ENCODE measurements around the gene EFCAB8. TPM values are rescaled to one million over a fixed set of nuclear protein-coding genes. Genes with fewer than 3 reads are reported as not detected.

The EFCAB8 gene
- total RNA-seq, 1 experiment from 2014 or later, result 0.09 TPM

DNA sequence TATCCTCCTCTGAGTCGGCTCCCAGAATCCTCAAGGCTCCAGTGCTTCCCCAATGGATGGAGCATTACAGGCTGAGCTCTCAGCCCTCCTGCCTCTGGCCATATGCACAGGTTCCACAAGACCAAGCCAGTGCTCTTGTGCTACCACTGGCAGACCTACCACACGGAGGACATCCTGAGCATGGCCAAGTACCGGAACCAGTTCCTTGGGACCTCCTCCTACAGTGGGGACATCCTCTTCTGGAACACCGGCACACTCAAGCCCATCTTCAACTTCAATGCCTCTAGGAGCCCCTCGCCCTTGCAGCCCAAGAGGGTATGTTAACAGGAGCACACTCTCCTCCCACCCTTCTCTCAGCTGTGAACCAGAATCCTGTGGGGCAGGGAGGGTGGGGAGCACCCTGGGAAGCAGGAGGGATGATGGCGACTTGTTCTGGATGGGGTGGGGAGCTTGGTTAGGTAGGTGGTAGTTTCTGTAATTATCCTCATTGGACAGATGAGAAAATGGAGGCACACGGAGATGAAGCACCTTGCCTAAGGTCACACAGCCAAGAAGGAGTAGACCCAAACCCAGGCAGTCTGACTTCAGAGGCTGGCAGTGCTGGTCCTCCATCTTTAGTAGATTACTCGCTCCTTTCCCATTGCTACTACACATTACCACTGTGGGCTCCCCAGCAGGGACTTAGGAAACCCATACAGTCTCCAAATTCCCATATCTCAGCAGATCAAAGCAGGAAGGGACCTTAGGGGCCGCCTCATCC, 58.6 kb downstream of the EFCAB8 start:
- Histone ChIP-seq H3K23me2 (ENCODE audit: insufficient read length, low read depth, low read length, poor library complexity, severe bottlenecking) (no peaks in the 10 kb centered on the region), H2BK120ac (ENCODE audit: low read depth, low read length, poor library complexity, severe bottlenecking) (no peak overlapping the region), H3K79me1 (ENCODE audit: insufficient read depth, low read depth, low read length, poor library complexity, severe bottlenecking) (no peaks in the 10 kb centered on the region), H3K14ac (ENCODE audit: insufficient read depth, low read length) (no peak overlapping the region), H3K27me3 (ENCODE audit: insufficient read depth, low read length) (no peaks in the 10 kb centered on the region), H3K9me3 (ENCODE audit: control insufficient read depth, low read depth, low read length) (no peaks in the 10 kb centered on the region), H4K91ac (ENCODE audit: insufficient read length, low read depth, low read length) (no peak overlapping the region), H3K9ac (ENCODE audit: extremely low read depth, insufficient read length, low read length) (no peak overlapping the region), H2AFZ (ENCODE audit: low read length) (no peak overlapping the region), H3K27ac (ENCODE audit: insufficient read length, low read depth, low read length) (no peak overlapping the region), H4K20me1 (ENCODE audit: control insufficient read depth, insufficient read depth, insufficient read length) (no peaks in the 10 kb centered on the region), H3K4me1 (ENCODE audit: insufficient read depth, low read length) (no peaks in the 10 kb centered on the region), H3K4me2 (ENCODE audit: insufficient read depth, insufficient read length, low read length) (no peak overlapping the region), H2BK20ac (ENCODE audit: low read depth, low read length, poor library complexity, severe bottlenecking) (no peak overlapping the region), H2BK5ac (ENCODE audit: insufficient read length, low read length) (no peak overlapping the region), H4K8ac (replicated peaks; ENCODE audit: insufficient read length, low read depth, low read length) (no peak overlapping the region), H3K56ac (ENCODE audit: insufficient read length, low read depth, low read length) (no peak overlapping the region), H3K4ac (ENCODE audit: low read depth, low read length) (no peak overlapping the region), H4K5ac (ENCODE audit: insufficient read length, low read depth, low read length) (no peak overlapping the region), H2AK5ac (ENCODE audit: insufficient read length, low read length) (no peak overlapping the region), H2BK15ac (ENCODE audit: low read depth, low read length) (no peak overlapping the region), H3K23ac (ENCODE audit: insufficient read length, low read depth, low read length) (no peak overlapping the region), H2BK12ac (ENCODE audit: insufficient read length, low read depth, low read length) (no peak overlapping the region), H3K18ac (ENCODE audit: insufficient read length, low read depth, low read length) (no peak overlapping the region), H3T11ph (ENCODE audit: low read length) (no peak overlapping the region), H3K79me2 (ENCODE audit: insufficient read depth, low read length) (no peaks in the 10 kb centered on the region)
- TF ChIP-seq, protein P1, sequence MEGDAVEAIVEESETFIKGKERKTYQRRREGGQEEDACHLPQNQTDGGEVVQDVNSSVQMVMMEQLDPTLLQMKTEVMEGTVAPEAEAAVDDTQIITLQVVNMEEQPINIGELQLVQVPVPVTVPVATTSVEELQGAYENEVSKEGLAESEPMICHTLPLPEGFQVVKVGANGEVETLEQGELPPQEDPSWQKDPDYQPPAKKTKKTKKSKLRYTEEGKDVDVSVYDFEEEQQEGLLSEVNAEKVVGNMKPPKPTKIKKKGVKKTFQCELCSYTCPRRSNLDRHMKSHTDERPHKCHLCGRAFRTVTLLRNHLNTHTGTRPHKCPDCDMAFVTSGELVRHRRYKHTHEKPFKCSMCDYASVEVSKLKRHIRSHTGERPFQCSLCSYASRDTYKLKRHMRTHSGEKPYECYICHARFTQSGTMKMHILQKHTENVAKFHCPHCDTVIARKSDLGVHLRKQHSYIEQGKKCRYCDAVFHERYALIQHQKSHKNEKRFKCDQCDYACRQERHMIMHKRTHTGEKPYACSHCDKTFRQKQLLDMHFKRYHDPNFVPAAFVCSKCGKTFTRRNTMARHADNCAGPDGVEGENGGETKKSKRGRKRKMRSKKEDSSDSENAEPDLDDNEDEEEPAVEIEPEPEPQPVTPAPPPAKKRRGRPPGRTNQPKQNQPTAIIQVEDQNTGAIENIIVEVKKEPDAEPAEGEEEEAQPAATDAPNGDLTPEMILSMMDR (conservative IDR thresholded peaks at IDR 0.05), result no peak
- H3K36me3 Mint-ChIP-seq (ENCODE audit: insufficient read depth in 1 of 3, low read depth in 3 of 3), result no peaks in the 10 kb centered on the region; a peak in 3 of 7 replicates
- peaks cover 6% of the 10 kb centered on the region for H3K27me3 Mint-ChIP-seq (ENCODE audit: low read depth)
- no peak for DNase-seq
- H3K9me3 Mint-ChIP-seq, result peaks cover 20 to 22% of the 10 kb centered on the region in 2 experiments
- H3K4me1 Mint-ChIP-seq, result no peaks in the 10 kb centered on the region
- no CpG with 5 or more reads among the region's 9 CpGs for WGBS (ENCODE audit: extremely low coverage, insufficient read length, low lambda C conversion rate)
- no peak overlapping the region for H3K4me3 Mint-ChIP-seq
- H3K27ac Mint-ChIP-seq, result no peak overlapping the region

All from H9 (cell line).